Measurements from ENCODE around the gene SOS2.

The SOS2 gene

DNA sequence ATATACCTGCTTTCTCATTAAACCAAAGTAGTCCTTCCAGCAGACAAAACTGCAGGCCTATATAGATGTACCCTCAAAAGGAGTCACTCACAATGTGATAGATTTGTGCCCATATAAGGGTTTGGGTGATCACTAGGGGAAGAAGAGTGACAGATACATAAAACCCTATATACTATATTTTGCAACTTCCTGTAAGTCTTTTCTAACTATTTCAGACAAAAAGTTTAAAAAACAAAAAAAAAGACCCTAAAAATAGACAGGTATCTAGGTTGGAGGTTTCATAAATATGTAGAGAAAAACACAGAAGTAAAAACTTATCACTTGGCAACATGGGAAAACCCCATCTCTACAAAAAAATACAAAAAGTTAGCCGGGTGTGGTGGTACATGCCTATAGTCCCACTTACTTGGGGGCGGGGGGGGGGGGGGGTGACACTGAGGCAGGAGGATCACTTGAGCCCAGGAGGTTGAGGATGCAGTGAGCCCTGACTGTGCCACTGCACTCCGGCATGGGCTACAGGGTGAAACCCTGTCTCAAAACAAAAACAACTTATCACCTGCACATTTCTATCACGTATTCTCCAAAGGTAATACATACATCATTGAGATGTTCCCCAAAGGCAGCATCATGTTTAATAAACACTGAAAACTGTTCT lies 117.9 kb downstream of the SOS2 start:
- DNase-seq, result no peak

DNA sequence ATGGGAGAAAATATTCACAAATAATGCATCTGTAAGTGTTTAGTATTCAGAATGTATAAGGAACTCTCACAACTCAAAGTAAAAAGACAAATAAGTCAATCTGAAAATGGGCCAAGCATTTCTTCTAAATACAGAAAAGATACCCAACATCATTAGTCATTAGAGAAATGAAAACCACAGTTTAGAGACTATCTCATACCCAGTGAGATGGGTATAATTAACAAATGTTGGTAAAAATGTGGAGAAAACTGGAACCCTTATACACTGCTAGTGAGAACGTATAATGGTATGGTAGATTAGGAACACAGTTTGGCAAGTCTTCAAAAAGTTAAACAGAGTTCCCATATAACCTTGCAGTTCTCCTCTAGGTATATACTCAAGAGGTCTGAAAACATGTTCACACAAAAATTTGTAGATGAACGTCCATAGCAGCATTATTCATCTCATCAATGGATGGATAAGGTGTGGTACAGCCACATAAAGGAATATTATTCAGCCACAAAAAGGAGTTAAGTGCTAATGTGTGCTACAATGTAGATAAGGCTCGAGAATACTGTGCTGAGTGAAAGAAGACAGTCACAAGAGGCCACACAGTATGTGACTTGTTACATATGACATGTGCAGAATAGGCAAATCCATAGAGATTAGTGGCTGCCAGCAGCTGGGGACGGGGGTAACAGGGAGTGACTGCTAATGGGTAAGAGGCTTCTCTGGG lies 120.9 kb downstream of the SOS2 start:
- DNase-seq, result no peak

DNA sequence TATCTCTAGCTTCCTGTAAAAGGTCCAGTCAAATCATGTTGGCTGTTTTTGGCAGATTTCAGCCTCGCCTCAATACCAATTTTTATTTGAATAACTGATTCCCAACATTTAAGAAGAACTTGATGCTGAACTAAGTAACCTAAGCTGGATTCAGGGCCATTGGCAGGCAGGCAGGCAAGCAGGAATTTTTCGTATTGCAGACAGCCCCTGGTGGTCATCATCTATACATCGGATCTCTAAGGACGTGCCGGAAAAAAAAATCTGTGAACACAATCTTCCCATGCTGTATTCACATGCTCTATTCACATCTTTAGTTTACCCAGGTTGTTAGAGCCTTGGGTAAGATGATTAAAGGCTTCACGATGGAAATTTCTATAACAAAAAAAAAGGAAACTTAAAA lies 122.0 kb downstream of the SOS2 start:
- DNase-seq, result no peak

DNA sequence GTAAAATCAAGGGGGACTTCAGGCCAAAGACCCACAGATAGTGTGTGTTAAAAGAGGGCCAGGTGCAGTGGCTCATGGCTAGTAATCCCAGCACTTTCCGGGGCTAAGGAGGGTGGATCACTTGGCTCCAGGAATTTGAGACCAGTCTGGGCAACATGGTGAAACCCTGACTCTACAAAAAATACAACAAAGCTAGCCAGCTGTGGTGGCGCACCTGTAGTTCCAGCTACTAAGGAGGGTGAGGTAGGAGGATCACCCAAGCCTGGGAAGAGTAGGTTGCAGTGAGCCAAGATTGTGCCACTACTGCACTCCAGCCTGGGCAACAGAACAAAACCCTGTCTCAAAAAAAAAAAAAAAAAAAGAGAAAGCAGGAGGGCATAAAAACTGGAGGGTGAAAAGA lies 123.5 kb downstream of the SOS2 start:
- no peak for DNase-seq

- DNase-seq, result no peak
Measured at GRCh38 chr14:50106178-50106577, 125.2 kb downstream of the SOS2 start.

DNA sequence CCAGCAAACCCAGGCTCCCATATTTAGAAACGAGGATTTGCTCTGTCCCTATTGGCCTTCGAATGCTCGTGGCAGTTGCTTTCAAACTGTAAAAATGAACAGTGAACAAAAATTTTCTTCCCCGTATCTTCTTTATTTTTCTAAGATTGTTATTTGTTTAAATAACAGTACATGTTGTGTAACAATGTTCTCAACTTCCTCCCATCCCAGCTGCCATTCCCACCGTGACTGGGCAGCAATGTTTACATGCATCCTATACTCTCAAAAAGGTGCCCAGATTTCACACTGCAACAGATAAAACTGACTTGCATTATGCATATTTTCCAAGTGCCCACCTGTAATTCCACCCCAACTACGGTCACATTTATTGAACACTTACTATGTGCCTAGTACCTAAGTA lies 127.8 kb downstream of the SOS2 start:
- DNase-seq, result no peak

- no peak for DNase-seq
Measured at GRCh38 chr14:50101417-50101816, 130.0 kb downstream of the SOS2 start.

DNA sequence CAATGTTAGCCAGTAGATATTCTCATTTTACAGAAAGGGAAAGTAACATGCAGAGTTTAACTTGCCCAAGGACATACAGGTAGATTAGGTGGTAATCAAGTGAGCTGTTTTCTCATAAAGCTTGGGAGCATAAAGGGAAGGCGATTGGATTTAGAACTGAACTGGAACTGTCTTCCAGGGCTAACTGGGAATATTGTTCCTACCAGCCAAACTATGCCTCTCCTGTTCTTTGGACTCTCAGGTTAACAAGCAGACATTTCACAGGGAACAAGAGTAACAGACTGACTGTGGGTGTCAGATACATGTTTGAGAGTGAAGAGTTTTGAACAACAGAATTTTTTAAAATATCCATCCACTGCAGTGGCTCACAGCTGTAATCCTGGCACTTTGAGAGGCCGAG lies 130.6 kb downstream of the SOS2 start:
- DNase-seq, result no peak

DNA sequence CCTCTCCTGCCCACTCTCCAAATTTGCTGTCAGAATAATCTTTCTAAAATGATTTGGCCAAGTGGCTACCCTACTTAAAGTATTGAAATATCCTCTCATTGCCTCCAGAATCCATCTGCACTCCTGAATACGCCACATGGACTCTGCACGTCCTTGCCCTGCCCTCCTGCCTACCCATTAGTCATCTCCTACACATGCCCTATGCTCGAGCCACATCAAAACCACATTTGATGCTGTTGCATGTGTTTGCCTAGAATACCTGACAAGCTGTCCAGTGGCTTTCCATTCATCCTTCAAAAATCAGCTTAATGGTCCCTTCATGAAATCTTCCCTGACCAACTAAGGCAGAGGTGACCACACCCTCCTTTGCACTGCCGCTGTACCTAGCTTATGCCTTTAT lies 132.0 kb downstream of the SOS2 start:
- no peak for DNase-seq

GRCh38 chr14:50095895-50096294 lies 135.5 kb downstream of the SOS2 start:
- no peak for DNase-seq

- no peak for DNase-seq
Measured at GRCh38 chr14:50094056-50094755, 137.2 kb downstream of the SOS2 start.

- DNase-seq, result no peak
Measured at GRCh38 chr14:50093496-50093895, 137.9 kb downstream of the SOS2 start.

- DNase-seq, result no peak
Measured at GRCh38 chr14:50092006-50092555, 139.3 kb downstream of the SOS2 start.

DNA sequence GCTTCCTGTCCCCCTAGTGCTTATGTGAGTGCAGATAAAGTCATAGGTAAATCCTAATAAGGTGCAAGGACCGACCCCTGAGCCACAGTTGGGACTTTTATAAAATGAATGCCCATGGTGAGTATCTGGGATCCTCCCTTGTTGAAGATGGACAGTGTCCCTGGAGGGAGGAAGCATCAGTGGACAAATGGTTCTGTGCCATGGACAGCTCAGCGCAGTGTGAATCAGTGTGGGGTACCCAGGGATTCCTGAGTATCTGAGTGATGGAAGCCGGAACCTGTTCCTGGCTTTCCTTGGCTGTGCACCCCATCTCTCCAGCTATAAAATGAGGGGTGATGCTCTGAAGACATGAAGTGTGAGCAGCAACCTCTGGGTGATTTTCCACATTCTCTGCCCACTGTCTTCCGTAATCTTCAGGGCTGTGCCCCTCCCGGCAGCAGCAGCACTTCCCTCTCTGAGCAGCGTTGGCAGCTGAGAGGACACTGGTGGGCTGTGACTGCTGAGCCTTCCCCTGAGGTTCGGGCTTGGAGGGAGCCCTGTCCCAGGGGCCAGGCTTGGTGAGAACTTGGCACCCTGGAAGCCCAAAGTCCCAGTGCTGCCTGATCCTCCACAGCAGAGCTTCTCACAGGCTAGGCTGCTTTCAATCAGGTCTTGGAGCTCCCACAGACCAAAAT lies 140.0 kb downstream of the SOS2 start:
- DNase-seq, result no peak

DNA sequence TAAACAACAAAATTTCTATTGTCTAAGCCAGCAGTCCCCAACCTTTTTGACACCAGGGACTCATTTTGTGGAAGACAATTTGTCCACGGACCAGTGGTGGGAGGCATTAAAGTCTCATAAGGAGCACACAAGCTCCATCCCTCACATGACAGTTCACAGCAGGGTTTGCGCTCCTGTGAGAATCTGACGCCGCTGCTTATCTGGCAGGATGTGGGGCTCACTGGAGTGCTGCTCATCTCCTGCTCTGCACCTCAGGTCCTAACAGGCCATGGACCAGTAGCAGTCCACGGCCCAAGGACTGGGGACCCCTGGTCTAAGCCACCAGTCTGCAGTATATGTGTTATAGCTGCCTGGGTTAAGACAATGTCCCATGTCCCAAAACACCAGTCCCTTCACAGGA lies 142.2 kb downstream of the SOS2 start:
- DNase-seq, result no peak

DNA sequence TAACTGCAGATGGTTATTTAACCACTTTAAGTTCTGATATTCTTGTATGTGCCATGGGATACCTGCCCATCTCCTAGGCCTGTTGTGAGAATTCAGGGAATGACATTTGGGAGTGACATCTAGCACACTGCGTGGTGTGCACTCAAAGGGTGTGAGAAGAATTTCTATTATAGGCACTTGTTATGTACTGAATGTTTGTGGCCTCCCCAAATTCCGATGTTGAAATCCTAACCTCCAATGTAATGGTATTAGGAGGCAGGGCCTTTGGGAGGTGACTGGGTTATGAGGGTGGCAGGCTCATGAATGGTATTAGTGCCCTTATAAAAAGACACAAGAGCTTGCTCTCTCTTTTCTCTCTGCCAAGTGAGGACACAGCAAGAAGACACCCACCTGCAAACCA lies 142.6 kb downstream of the SOS2 start:
- no peak for DNase-seq

GRCh38 chr14:50088117-50088515 lies 143.3 kb downstream of the SOS2 start:
- DNase-seq, result no peak

DNA sequence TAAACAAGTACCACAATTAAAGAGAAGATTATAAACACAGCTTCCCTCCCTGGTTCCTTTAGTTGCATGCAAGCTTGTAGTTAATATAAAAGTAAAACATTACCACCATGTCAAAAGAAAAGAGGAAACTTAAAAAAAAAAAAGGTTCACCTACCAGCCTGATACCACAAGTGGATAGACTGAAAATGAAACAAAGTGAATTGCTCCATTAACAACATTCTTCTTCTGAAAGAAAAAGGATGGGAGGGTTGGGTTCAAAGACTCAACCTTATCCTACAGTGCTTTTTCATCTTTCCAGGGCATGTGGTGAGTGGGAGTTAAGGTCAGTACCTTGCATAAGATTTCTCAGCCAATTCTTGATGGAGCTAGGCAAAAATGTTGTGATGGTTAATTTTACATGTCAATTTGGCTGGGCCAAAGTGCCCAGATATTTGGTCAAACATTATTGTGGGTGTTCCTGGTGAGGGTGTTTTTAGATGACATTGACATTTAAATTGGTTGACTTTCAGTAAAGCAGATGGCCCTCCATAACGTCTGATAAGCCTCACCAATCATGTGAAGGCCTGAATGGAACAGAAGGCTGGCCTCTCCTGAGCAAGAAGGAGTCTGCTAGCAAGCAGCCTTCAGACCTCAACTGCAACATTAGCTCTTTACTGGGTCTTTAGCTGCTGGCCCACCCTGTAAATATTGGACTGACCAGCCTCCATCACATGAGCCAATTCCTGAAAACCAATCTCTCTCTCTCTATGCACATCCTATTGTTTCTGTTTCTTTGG lies 143.8 kb downstream of the SOS2 start:
- DNase-seq, result no peak

GRCh38 chr14:50086321-50086711 lies 145.1 kb downstream of the SOS2 start:
- DNase-seq, result no peak

DNA sequence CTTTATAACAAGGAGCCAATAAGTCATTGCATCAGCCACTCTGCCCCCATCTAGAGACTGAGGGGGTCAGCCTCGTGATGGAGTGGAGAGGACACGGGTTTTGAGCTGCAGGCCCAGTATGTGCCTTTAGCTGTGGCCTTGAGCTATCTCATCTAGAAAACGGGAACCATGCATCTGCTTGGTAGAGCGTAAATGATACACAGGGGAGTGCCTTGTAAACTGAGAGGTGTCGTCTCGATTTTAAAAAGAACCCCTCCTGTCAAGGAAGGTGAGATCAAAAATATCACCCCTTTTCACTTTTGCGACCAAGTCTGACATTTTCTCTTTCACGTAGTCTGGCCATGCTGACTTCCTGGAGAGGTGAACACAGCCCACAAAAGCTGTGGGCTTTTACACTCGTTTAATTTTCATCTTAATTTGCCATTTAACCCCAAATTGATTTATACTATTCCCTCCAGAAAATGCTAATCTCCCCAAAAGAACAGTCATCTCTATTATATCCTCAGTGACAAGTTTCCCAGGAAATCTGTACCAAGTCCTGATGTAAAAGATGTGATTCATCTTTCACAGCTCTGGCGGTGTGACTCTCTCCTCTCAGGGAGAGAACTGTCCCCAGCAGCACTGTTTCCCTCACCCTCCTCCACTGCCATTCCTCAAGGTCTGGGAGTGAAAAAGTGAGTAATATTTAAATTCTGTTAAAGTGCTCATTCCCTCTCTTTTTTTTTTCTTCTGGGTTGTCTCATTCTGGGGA lies 145.6 kb downstream of the SOS2 start:
- no peak for DNase-seq

GRCh38 chr14:50084666-50085065 lies 146.7 kb downstream of the SOS2 start:
- no peak for DNase-seq

Measured in NCI-H2029 treated with DMSO at 0.1 percent for 48 hours (cell line).